ENCODE measurements around the gene VIPR2.
"Not testable (repeated sequence)": the region's sequence is repeated elsewhere in the genome, so short reads cannot be mapped to it uniquely, and the experiment has no call there.

VIPR2 gene

GRCh38 chr7:159103382-159104187 is 41.1 kb downstream of the VIPR2 start:
- H3K4me1 ChIP-seq (ENCODE audit: control insufficient read depth, insufficient read depth, low read length, unreplicated experiment) = no peaks in the 10 kb centered on the region
- H2AFZ ChIP-seq (ENCODE audit: low read length, unreplicated experiment) = no peak overlapping the region

GRCh38 chr7:159102681-159103381 is 41.8 kb downstream of the VIPR2 start:
- Histone ChIP-seq H3K27ac (ENCODE audit: low read depth, low read length) (no peak overlapping the region), H3K27me3 (ENCODE audit: insufficient read depth, low read length) (no peaks in the 10 kb centered on the region), H3K79me2 (ENCODE audit: control insufficient read depth, insufficient read depth, low read length, unreplicated experiment) (no peaks in the 10 kb centered on the region), H2AFZ (ENCODE audit: low read length, unreplicated experiment) (no peak overlapping the region), H3K4me1 (ENCODE audit: control insufficient read depth, insufficient read depth, low read length, unreplicated experiment) (no peaks in the 10 kb centered on the region), H3K4me3 (ENCODE audit: low read depth, low read length) (no peak overlapping the region), H3K36me3 (ENCODE audit: insufficient read depth, low read length) (no peaks in the 10 kb centered on the region)

More at GRCh38 chr7:159103382-159104187, 41.1 kb downstream of the VIPR2 start:
- Histone ChIP-seq H3K79me2 (ENCODE audit: control insufficient read depth, insufficient read depth, low read length, unreplicated experiment) (no peaks in the 10 kb centered on the region), H3K27me3 (ENCODE audit: insufficient read depth, low read length) (no peaks in the 10 kb centered on the region), H3K36me3 (ENCODE audit: insufficient read depth, low read length) (no peaks in the 10 kb centered on the region), H3K27ac (ENCODE audit: low read depth, low read length) (no peak overlapping the region), H3K4me3 (ENCODE audit: low read depth, low read length) (no peak overlapping the region)

- H3K36me3 ChIP-seq (ENCODE audit: insufficient read depth, low read length); H3K27me3 ChIP-seq (ENCODE audit: insufficient read depth, low read length); H3K4me3 ChIP-seq (ENCODE audit: low read depth, low read length); H3K27ac ChIP-seq (ENCODE audit: low read depth, low read length); H3K4me1 ChIP-seq (ENCODE audit: control insufficient read depth, insufficient read depth, low read length, unreplicated experiment); H2AFZ ChIP-seq (ENCODE audit: low read length, unreplicated experiment); H3K79me2 ChIP-seq (ENCODE audit: control insufficient read depth, insufficient read depth, low read length, unreplicated experiment): not testable (repeated sequence)
These were observed 43.0 kb downstream of the VIPR2 start for GRCh38 chr7:159101661-159102091.

- H3K36me3 ChIP-seq (ENCODE audit: insufficient read depth, low read length); H2AFZ ChIP-seq (ENCODE audit: low read length, unreplicated experiment); H3K27me3 ChIP-seq (ENCODE audit: insufficient read depth, low read length); H3K4me3 ChIP-seq (ENCODE audit: low read depth, low read length); H3K4me1 ChIP-seq (ENCODE audit: control insufficient read depth, insufficient read depth, low read length, unreplicated experiment); H3K79me2 ChIP-seq (ENCODE audit: control insufficient read depth, insufficient read depth, low read length, unreplicated experiment); H3K27ac ChIP-seq (ENCODE audit: low read depth, low read length): not testable (repeated sequence)
These were observed 43.6 kb downstream of the VIPR2 start for GRCh38 chr7:159101083-159101395.

GRCh38 chr7:159100281-159101082 is 44.2 kb downstream of the VIPR2 start:
- H3K36me3 ChIP-seq (ENCODE audit: insufficient read depth, low read length); H3K4me3 ChIP-seq (ENCODE audit: low read depth, low read length); H3K27me3 ChIP-seq (ENCODE audit: insufficient read depth, low read length); H2AFZ ChIP-seq (ENCODE audit: low read length, unreplicated experiment); H3K79me2 ChIP-seq (ENCODE audit: control insufficient read depth, insufficient read depth, low read length, unreplicated experiment); H3K4me1 ChIP-seq (ENCODE audit: control insufficient read depth, insufficient read depth, low read length, unreplicated experiment); H3K27ac ChIP-seq (ENCODE audit: low read depth, low read length): not testable (repeated sequence)

GRCh38 chr7:159099711-159100231 is 44.9 kb downstream of the VIPR2 start:
- Histone ChIP-seq H3K4me1 (ENCODE audit: control insufficient read depth, insufficient read depth, low read length, unreplicated experiment) (no peaks in the 10 kb centered on the region), H3K4me3 (ENCODE audit: low read depth, low read length) (no peak overlapping the region), H2AFZ (ENCODE audit: low read length, unreplicated experiment) (no peak overlapping the region), H3K27ac (ENCODE audit: low read depth, low read length) (no peak overlapping the region), H3K27me3 (ENCODE audit: insufficient read depth, low read length) (no peaks in the 10 kb centered on the region), H3K79me2 (ENCODE audit: control insufficient read depth, insufficient read depth, low read length, unreplicated experiment) (no peaks in the 10 kb centered on the region), H3K36me3 (ENCODE audit: insufficient read depth, low read length) (no peaks in the 10 kb centered on the region)

GRCh38 chr7:159098811-159099655 is 45.6 kb downstream of the VIPR2 start:
- Histone ChIP-seq H2AFZ (ENCODE audit: low read length, unreplicated experiment) (no peak overlapping the region), H3K4me3 (ENCODE audit: low read depth, low read length) (no peak overlapping the region), H3K79me2 (ENCODE audit: control insufficient read depth, insufficient read depth, low read length, unreplicated experiment) (no peaks in the 10 kb centered on the region), H3K4me1 (ENCODE audit: control insufficient read depth, insufficient read depth, low read length, unreplicated experiment) (no peaks in the 10 kb centered on the region), H3K36me3 (ENCODE audit: insufficient read depth, low read length) (no peaks in the 10 kb centered on the region), H3K27me3 (ENCODE audit: insufficient read depth, low read length) (no peaks in the 10 kb centered on the region), H3K27ac (ENCODE audit: low read depth, low read length) (no peak overlapping the region)

- H3K36me3 ChIP-seq (ENCODE audit: insufficient read depth, low read length) = no peaks in the 10 kb centered on the region
- no peak overlapping the region for H3K27ac ChIP-seq (ENCODE audit: low read depth, low read length)
- no peak overlapping the region for H2AFZ ChIP-seq (ENCODE audit: low read length, unreplicated experiment)
- no peaks in the 10 kb centered on the region for H3K27me3 ChIP-seq (ENCODE audit: insufficient read depth, low read length)
- H3K4me3 ChIP-seq (ENCODE audit: low read depth, low read length) = no peak overlapping the region
- H3K79me2 ChIP-seq (ENCODE audit: control insufficient read depth, insufficient read depth, low read length, unreplicated experiment) = no peaks in the 10 kb centered on the region
- H3K4me1 ChIP-seq (ENCODE audit: control insufficient read depth, insufficient read depth, low read length, unreplicated experiment) = no peaks in the 10 kb centered on the region
These were observed 46.3 kb downstream of the VIPR2 start for GRCh38 chr7:159098424-159098786.

GRCh38 chr7:159097661-159098423 is 46.8 kb downstream of the VIPR2 start:
- no peak overlapping the region for H3K27ac ChIP-seq (ENCODE audit: low read depth, low read length)
- H3K27me3 ChIP-seq (ENCODE audit: insufficient read depth, low read length) = no peaks in the 10 kb centered on the region
- no peak overlapping the region for H2AFZ ChIP-seq (ENCODE audit: low read length, unreplicated experiment)
- H3K79me2 ChIP-seq (ENCODE audit: control insufficient read depth, insufficient read depth, low read length, unreplicated experiment) = no peaks in the 10 kb centered on the region
- no peaks in the 10 kb centered on the region for H3K4me1 ChIP-seq (ENCODE audit: control insufficient read depth, insufficient read depth, low read length, unreplicated experiment)
- H3K36me3 ChIP-seq (ENCODE audit: insufficient read depth, low read length) = no peaks in the 10 kb centered on the region
- H3K4me3 ChIP-seq (ENCODE audit: low read depth, low read length) = no peak overlapping the region
